Neural progenitor cell (in vitro differentiated cells): Measurements from ENCODE around the gene KLHL33. TPM values are rescaled to one million over a fixed set of nuclear protein-coding genes. Genes with fewer than 3 reads are reported as not detected.

Source experiments
- DNase-seq: peaks from one replicate; pipeline ENCODE4 v3.0.0-alpha.2; 2016; ENCODE audit warnings: low spot score
- H2AFZ ChIP-seq: fragments of 200-600 bp; sonication (generic); replicated peaks from 2 replicates; pipeline ENCODE4 v1.6.1; 2016; ENCODE audit warnings: antibody characterized with exemption
- H3F3A ChIP-seq: fragments of 200-600 bp; sonication (generic); 2 replicates; pipeline ENCODE4 v1.6.1; 2016; ENCODE audit warnings: antibody characterized with exemption, low read depth
- H3K27ac ChIP-seq: fragments of 200-600 bp; sonication (generic); 2 replicates; pipeline ENCODE4 v1.5.1; 2016; ENCODE audit warnings: mild to moderate bottlenecking
- H3K27me3 ChIP-seq: fragments of 200-600 bp; sonication (generic); 2 replicates; pipeline ENCODE4 v1.6.1; 2016; ENCODE audit warnings: mild to moderate bottlenecking, moderate library complexity
- H3K36me3 ChIP-seq: fragments of 200-600 bp; sonication (generic); 2 replicates; pipeline ENCODE4 v1.5.1; 2016
- H3K4me1 ChIP-seq: fragments of 200-600 bp; sonication (generic); 2 replicates; pipeline ENCODE4 v1.6.1; 2016; ENCODE audit warnings: mixed run types
- H3K4me2 ChIP-seq: fragments of 200-600 bp; sonication (generic); 2 replicates; pipeline ENCODE4 v1.6.1; 2016
- H3K4me3 ChIP-seq: fragments of 200-600 bp; sonication (generic); 2 replicates; pipeline ENCODE4 v1.5.1; 2016
- H3K79me2 ChIP-seq: fragments of 200-600 bp; sonication (generic); 2 replicates; pipeline ENCODE4 v1.6.1; 2016; ENCODE audit warnings: low read depth
- H3K9ac ChIP-seq: fragments of 200-600 bp; sonication (generic); 2 replicates; pipeline ENCODE4 v1.6.1; 2016
- H3K9me3 ChIP-seq: fragments of 200-600 bp; sonication (generic); 2 replicates; pipeline ENCODE4 v1.5.1; 2016; ENCODE audit warnings: low read depth
- H4K20me1 ChIP-seq: fragments of 200-600 bp; sonication (generic); 2 replicates; pipeline ENCODE4 v1.6.1; 2016; ENCODE audit warnings: low read depth
- H3K27ac Mint-ChIP-seq: 3 replicates; pipeline ENCODE4 v1.8.0; 2021; ENCODE audit warnings: mixed read lengths
- H3K27me3 Mint-ChIP-seq: 2 replicates; pipeline ENCODE4 v1.8.0; 2022; ENCODE audit warnings: low read depth, mild to moderate bottlenecking, inconsistent platforms, moderate library complexity, mixed read lengths; ENCODE audit not compliant: insufficient read depth
- H3K36me3 Mint-ChIP-seq: 3 replicates; pipeline ENCODE4 v1.8.0; 2021; ENCODE audit warnings: mixed read lengths
- H3K4me1 Mint-ChIP-seq: 3 replicates; pipeline ENCODE4 v1.8.0; 2021; ENCODE audit warnings: mixed read lengths
- H3K4me3 Mint-ChIP-seq: 3 replicates; pipeline ENCODE4 v1.8.0; 2021; ENCODE audit warnings: mild to moderate bottlenecking, moderate library complexity, mixed read lengths
- H3K9me3 Mint-ChIP-seq: 3 replicates; pipeline ENCODE4 v1.8.0; 2020; ENCODE audit warnings: mixed read lengths
- CTCF ChIP-seq: fragments of 200-600 bp; sonication (generic); IDR thresholded peaks from 2 replicates; pipeline ENCODE4 v1.5.1; 2017; ENCODE audit warnings: antibody characterized with exemption, mild to moderate bottlenecking
- EZH2 ChIP-seq: fragments of 200-600 bp; sonication (generic); IDR thresholded peaks from 2 replicates; pipeline ENCODE4 v1.6.1; 2017; ENCODE audit warnings: antibody characterized with exemption, mild to moderate bottlenecking, moderate library complexity
- EZH2phosphoT487 ChIP-seq: fragments of 200-600 bp; sonication (generic); IDR thresholded peaks from 2 replicates; pipeline ENCODE4 v1.6.1; 2017; ENCODE audit warnings: antibody characterized with exemption
- total RNA-seq: library from RNA; depleted of rRNA; stranded (reverse); fragments of >200 nt; gene quantifications from 2 replicates; pipeline ENCODE4 v1.2.3, GENCODE V29; 2015; ENCODE audit warnings: low replicate concordance

The KLHL33 gene
- total RNA-seq, 1 donor from 2014 or later, result not detected

GRCh38 chr14:20413744-20414082, 22.3 kb downstream of the KLHL33 start:
- Histone ChIP-seq H3K27ac (no peak overlapping the region), H2AFZ (peak overlapping the region; percentile 96), H3K36me3 (no peaks in the 10 kb centered on the region), H3K79me2 (peaks cover 10% of the 10 kb centered on the region), H3K4me2 (peak overlapping the region; percentile 84), H4K20me1 (no peaks in the 10 kb centered on the region), H3K27me3 (no peaks in the 10 kb centered on the region), H3K9ac (peak overlapping the region; percentile 50), H3F3A (peaks cover 20% of the 10 kb centered on the region), H3K4me3 (peak overlapping the region; percentile 79), H3K4me1 (peaks cover 3% of the 10 kb centered on the region), H3K9me3 (no peaks in the 10 kb centered on the region)
- Mint-ChIP-seq H3K9me3 (no peaks in the 10 kb centered on the region), H3K27me3 (no peaks in the 10 kb centered on the region), H3K27ac (peak overlapping the region; percentile 90), H3K4me3 (peak overlapping the region; percentile 92), H3K36me3 (no peaks in the 10 kb centered on the region), H3K4me1 (peaks cover 13% of the 10 kb centered on the region)
- no peak for TF ChIP-seq CTCF
- TF ChIP-seq EZH2phosphoT487, result no peak
- DNase-seq, result peak; percentile 38

DNA sequence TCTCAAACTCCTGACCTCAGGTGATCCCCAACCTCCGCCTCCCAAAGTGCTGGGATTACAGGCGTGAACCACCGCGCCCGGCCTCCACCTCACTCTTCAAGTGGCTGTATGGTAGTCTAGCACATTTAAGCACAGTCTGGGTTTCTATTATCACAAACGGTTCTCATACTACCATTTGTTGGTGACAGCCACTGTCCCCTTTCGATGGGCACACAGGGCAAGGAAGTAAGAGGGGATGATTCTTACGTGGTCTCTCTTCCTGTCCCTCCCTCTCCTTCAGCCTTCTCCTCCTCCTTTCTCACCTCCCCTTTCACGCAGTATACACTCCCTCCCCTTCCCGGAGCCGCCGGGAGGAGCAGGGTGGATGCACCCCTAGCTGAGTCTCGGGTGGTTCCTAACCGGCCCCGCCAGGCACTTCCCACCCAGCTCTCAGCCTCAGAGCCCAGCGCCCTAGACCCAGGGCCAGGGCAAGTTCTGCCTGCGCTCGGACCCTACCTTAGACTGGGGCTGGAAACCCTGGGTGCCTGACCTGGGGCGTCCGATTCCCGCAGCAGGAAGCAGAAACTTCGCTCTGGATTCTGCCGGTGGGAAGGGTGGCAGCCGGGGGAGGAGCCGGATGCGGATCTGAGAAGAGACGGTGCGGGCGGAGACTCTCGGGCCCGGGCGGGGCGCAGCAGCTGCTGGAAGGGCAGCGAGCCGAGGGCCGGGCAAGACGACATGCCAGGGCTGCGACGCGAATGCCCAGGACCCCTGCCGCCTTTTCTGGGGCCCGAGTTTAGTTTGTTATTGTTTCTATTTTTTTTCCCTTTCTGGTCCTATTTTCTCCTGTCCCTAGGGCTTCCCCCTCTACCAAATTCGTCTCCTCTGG, 22.9 kb downstream of the KLHL33 start, which contains the start of gene TEP1:
TEP1 (minus strand) TSS at position 626 of the 868 bp plus-strand sequence. CDS start 5,062 bp downstream, outside the sequence.
- Histone ChIP-seq H3K9ac (peak within 1 kb of the TSS; percentile 50), H2AFZ (peak within 1 kb of the TSS; percentile 96), H3K4me3 (peak within 1 kb of the TSS; percentile 79), H3K4me2 (peak within 1 kb of the TSS; percentile 84), H3K9me3 (no peaks in the 10 kb centered on the region), H3K79me2 (peaks cover 10% of the 10 kb centered on the region), H3K36me3 (no peaks in the 10 kb centered on the region), H3F3A (peaks cover 20% of the 10 kb centered on the region), H4K20me1 (no peaks in the 10 kb centered on the region), H3K4me1 (peaks cover 3% of the 10 kb centered on the region), H3K27me3 (no peaks in the 10 kb centered on the region), H3K27ac (peak within 1 kb of the TSS; percentile 68)
- Mint-ChIP-seq H3K27ac (peak within 1 kb of the TSS; percentile 90), H3K4me3 (peak within 1 kb of the TSS; percentile 92), H3K27me3 (no peaks in the 10 kb centered on the region), H3K9me3 (no peaks in the 10 kb centered on the region), H3K36me3 (no peaks in the 10 kb centered on the region), H3K4me1 (peaks cover 13% of the 10 kb centered on the region)
- DNase-seq, result peak; percentile 87
- TF ChIP-seq EZH2, result no peak
- no peak for TF ChIP-seq EZH2phosphoT487
- no peak for TF ChIP-seq CTCF

DNA sequence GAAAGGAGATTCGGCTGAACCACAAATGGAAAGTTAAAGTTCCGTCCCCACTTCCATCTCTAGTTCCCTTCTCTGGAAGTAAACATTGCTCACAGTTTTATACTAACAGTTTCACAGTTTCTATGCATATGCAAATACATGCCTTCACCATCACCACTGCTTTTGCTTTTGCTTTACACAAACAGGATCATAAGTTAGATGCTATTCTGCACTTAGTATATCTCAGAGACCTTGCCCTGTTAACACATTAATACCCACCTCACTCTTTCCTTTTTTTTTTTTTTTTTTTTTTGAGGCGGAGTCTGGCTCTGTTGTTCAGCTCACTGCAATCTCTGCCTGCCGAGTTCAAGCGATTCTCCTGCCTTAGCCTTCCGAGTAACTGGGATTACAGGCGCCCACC, 23.6 kb downstream of the KLHL33 start:
- Mint-ChIP-seq H3K27ac (no peak overlapping the region), H3K4me1 (peaks cover 13% of the 10 kb centered on the region), H3K9me3 (no peaks in the 10 kb centered on the region), H3K4me3 (peak overlapping the region; percentile 92), H3K27me3 (no peaks in the 10 kb centered on the region), H3K36me3 (peaks cover 3% of the 10 kb centered on the region)
- H3K4me1 ChIP-seq, result peaks cover 3% of the 10 kb centered on the region
- no peak overlapping the region for H3K27ac ChIP-seq
- peak overlapping the region; percentile 79 for H3K4me3 ChIP-seq
- TF ChIP-seq EZH2phosphoT487 (no peak), CTCF (no peak), EZH2 (no peak)
- H3K27me3 ChIP-seq, result no peaks in the 10 kb centered on the region
- DNase-seq, result no peak
- no peaks in the 10 kb centered on the region for H4K20me1 ChIP-seq
- H3K4me2 ChIP-seq, result peak overlapping the region; percentile 84
- peaks cover 10% of the 10 kb centered on the region for H3K79me2 ChIP-seq
- H2AFZ ChIP-seq, result peak overlapping the region; percentile 96
- H3K9ac ChIP-seq, result no peak overlapping the region
- H3K9me3 ChIP-seq, result no peaks in the 10 kb centered on the region
- peaks cover 20% of the 10 kb centered on the region for H3F3A ChIP-seq
- no peaks in the 10 kb centered on the region for H3K36me3 ChIP-seq
